Fibroblast of skin of back (primary cell): Measurements from ENCODE around the gene PTPRN2.
"Not testable (repeated sequence)": the region's sequence is repeated elsewhere in the genome, so short reads cannot be mapped to it uniquely, and the experiment has no call there.

Source experiments
- DNase-seq: peaks from one replicate; pipeline ENCODE4 v3.0.0-alpha.2; 2013

The PTPRN2 gene

DNA sequence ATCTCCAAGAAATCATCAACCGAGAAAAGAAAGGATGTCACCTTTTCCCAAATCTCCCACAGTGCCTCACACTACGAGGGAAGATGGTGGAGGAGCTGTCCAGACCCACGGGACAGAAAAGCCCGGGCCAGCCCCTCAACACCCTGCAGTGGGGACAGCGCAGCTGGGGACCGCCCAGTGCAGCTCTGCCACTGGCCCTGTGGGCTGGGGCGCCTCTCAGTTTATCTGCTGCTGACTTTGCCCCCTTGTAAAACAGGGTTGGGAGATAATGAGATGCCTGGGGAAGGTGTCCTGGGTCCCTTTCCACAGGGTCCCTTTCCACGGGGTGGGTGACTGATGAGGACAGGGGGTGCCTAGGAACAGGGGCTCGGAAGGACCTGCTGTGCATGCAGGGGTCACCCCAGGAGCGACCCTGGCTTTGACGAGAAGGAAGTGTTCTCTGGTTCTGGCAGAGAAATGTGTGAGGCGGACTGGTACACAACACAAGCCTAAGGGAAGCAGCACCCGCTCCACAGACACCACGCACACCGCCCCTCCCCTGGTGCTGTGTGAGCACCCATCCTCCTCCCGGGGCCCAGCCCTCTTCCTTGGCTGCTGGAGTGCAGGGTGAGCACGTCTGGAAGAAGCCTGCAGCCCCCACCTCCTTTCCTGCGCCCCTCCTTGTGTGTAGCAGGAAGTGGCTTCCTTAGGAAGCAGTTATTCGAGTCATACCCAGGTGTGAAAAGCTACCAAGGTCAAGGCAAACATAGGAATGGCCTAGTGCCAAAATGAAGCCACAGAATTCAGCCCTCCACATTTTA is 911.0 kb downstream of the PTPRN2 start:
- DNase-seq = no peak

GRCh38 chr7:157676001-157676400 is 911.6 kb downstream of the PTPRN2 start:
- DNase-seq = no peak

- no peak for DNase-seq
These were observed 912.1 kb downstream of the PTPRN2 start for GRCh38 chr7:157675427-157675927.

DNA sequence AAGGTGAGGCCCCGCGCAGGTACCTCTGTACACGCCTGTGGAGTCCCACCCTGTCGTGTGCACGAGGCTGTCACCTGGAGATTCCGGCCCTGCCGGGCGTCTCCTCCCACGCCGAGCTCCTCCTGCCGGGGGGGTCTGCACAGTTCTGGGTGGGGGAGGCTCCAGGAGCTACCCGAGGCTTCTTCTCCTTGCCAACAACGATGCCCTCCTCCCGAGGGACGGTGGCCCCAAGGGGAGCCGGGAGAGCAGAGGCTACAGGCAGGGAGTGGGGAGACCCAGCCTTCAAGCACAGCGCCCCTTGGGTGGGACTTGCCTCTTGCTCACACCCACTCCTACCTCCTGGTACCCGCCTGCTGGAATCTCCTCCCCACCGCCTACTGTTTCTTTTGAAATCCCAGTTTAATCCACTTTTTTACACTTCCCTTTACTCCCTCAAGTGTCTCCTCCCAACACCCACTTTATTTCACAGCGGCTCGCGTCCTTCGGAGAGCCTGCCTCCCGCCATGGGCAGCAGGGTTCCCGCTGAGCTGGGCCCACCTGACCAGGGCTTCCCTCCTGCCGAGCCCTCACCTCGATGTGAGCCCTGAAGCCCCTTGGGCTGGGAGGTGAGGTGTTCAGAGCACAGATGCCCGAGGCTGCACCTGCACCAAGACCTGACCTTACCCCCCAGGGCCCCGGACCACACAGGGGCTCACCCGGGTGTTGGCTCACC is 912.8 kb downstream of the PTPRN2 start:
- DNase-seq = no peak

DNA sequence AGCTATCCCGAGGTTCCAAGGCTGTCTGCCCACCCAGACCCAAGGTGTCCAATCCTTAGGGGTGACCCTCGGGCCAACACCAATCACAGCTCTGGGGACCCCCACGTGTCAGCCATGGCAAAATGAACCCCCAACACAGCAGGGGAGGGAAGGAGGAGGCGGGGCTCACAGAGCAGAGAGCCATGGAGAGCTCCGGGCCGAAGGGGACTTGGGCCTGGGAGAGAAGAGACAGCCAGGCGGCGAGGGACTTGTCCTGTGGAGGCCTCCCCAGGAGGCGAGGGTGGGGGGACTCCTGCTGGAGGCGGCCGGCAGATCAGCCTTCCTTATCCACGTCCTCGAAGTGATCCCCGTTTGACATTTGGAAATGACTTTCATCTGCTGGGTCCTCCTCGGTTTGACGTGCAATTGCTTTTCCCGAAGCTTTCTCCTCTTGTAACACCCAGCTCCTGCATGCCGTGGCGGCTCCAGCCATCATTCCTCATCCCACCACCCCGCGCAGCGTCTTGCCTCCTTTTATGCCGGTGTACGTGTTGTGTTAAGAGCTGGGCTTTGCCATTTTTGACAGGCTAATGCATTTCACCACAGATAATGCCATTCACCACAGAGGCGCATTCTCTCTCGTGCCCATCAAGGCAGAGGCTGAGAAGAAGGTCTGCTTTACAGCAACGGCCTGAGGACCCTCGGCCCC is 913.5 kb downstream of the PTPRN2 start:
- DNase-seq = no peak

- no peak for DNase-seq
These were observed 914.0 kb downstream of the PTPRN2 start for GRCh38 chr7:157673573-157673972.

GRCh38 chr7:157671358-157672255 is 916.0 kb downstream of the PTPRN2 start:
- DNase-seq = no peak

DNA sequence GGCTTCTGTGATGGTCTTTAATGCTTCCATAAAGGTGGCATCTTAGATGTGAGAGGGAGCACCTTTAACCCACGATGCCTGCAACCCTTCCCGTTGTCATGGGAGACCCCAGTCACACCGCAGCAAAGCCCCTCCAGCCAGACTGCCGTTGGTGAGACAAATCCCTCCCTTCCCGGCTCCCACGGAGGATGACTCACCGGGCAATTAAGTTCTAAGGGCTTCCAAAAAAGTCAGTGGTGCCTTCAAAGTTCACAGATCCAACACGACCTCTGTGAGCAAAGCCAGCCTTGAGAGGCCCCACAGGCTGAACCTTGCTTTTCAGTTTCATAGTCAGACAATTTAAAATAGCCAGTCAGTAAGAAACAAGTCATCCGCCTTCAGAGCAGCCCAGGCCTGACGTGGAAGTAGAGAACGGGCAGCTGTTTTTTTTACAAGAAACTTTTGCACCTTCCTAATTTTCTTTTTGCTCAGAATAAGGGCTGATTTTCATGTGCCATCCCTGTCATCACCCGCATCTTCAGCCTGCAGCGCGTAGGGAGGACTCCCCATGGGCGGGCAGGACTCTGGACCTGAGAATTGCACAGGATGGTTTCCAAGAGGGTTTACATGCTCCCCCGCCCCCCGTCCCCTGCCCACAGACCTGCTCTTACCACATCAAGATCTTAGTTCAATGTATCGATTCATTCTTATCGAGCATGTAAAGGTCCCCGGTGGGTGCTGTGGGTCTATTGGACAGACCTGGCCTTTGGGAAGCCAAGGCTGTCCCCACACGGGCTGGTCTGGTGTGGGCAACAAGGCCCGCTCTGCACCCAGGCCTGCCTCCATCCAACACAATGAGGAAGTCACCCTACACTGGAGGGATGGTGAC is 916.9 kb downstream of the PTPRN2 start:
- DNase-seq = peak; percentile 19

- no peak for DNase-seq
These were observed 917.8 kb downstream of the PTPRN2 start for GRCh38 chr7:157669768-157670351.

- DNase-seq = no peak
These were observed 918.5 kb downstream of the PTPRN2 start for GRCh38 chr7:157668884-157669767.

DNA sequence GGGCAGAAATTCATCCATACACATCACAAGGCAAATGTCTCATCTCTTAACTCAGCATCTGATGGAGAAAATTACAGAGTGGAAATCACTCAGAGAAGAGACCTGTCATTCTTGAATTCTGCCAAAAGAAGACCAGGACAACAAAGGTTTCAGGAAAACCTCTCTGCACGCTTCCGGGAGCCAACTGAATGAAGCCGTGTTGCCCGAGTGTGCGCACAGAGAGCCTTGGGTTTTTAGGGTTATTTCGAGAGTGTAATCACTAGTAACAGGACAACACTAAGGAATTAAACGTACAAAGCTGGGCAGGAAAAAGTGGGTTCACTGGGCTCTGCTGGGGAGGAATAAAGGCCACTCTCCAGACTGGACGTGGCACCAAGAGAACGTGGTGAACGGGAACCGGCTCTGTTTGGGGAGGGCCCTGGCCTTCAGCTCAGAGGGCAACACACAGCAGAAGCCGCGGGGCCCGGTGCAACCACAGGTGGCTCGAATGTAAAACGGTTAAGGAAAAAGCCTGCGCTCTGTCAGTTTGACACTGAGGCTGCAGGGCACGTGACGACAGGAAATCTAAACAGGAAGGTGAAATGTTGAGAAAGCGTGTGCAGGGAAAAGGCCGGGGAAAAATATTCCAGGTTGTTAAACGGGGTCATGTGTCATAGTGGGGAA is 919.3 kb downstream of the PTPRN2 start:
- no peak for DNase-seq

GRCh38 chr7:157667731-157668130 is 919.9 kb downstream of the PTPRN2 start:
- no peak for DNase-seq

GRCh38 chr7:157667261-157667660 is 920.4 kb downstream of the PTPRN2 start:
- DNase-seq = no peak

DNA sequence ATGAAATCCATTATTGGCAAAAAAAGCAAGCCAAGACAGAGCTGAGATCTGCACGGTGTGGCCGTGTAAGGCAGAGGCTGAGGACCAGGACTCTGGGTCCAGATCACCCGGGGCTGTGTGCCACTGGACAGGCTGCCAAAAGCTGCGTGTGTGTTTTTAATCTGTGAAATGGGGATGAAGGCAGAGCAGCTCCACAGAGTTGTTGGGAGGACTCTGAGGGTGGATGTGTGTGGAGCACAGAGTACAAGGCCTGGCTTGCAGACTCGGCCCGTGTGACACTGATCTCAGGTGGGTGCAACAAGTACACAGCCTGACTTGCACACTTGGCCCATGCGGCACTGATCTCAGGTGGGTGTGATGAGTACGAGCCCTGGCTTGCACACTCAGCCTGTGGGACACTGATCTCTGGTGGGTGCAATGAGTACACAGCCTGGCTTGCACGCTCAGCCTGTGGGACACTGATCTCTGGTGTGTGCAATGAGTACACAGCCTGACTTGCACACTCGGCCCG is 921.0 kb downstream of the PTPRN2 start:
- DNase-seq = no peak

- DNase-seq = not testable (repeated sequence)
These were observed 922.0 kb downstream of the PTPRN2 start for GRCh38 chr7:157665634-157665988.

GRCh38 chr7:157664871-157665633 is 922.6 kb downstream of the PTPRN2 start:
- no peak for DNase-seq

DNA sequence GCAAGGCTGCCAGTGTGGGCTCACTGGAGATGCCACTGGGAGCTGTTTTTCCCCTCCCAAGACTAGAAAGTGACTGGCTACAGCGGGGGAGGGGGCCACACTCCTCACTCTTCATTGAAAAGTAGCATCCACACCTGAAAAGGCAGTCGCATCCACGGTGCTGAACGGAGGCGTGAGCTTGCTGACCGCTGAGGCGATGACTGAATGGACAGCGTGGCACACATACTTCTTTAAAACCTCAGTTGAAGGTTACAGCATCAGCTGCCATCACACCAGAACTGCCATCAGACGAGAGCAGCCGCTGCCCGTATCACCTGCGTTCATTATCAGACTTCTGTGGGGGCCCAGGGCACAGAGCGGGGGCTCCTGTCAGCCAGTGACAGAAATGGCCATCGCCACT is 923.6 kb downstream of the PTPRN2 start:
- DNase-seq = no peak
